Measurements from ENCODE around the gene USP31.

Gene USP31

DNA sequence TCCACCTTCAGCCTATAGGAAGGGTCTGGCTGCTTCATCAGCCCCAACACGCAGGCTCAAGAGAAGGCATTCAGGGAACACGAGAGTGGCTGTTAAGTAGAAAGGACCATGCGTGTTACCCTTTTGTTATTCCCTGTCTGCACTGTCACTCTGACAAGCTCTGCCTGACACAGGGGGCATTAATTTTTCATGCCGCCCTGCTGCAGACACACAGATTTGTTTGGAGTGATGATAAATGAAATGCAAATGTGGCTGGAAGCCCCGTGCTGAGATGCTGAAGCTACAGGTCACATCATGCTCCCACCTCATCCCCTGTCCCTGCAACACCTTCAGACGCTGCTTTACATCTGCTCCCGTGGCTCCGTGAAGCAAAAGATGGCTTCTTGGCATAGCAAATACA is 97.7 kb downstream of the USP31 start:
- no peak for DNase-seq (ENCODE audit: extremely low read depth, low read depth)
- no peak for TF ChIP-seq CTCF (IDR thresholded peaks at IDR 0.05; ENCODE audit: low read depth, low read length)

DNA sequence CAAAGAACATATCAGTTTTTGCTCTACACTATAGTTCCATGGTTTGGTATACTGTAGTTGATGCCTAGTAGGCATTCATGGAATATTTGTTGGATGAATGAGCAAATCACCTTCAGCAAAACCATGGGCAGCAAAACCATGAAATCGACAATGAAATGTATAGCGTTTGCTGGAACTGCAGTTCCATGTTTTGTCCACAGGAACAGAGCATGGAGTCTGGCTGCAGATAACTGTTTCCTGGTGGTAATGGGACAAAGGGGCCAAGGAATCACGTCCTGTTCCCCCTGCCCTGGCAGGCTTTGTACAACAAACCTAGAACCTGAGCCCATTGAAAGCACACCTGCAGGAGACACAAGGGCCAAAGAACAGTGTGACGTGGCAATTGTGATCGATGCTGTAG is 101.1 kb downstream of the USP31 start:
- TF ChIP-seq CTCF (IDR thresholded peaks at IDR 0.05; ENCODE audit: low read depth, low read length): no peak

GRCh38 chr16:23045025-23045424 is 104.2 kb downstream of the USP31 start:
- TF ChIP-seq CTCF (IDR thresholded peaks at IDR 0.05; ENCODE audit: low read depth, low read length): no peak
- no peak for DNase-seq (ENCODE audit: extremely low read depth, low read depth)

More for the DNA sequence above, 101.1 kb downstream of the USP31 start:
- DNase-seq (ENCODE audit: extremely low read depth, low read depth): no peak

DNA sequence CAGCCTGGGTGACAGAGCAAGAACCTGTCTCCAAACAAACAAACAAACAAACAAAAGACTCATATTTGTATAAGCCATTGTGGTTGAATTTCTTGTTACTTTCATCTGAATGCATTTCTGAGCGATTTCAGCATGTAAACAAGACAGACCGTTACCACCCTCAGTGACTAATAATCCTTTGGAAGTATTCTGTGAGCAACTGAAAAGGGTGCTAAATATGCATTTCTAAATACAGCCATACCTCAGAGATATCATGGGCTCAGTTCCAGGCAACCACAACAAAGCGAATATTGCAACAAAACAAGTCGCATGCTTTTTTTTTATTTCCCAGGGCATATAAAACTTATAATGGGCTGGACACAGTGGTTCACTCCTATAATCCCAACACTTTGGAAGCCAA is 109.0 kb downstream of the USP31 start:
- no peak for TF ChIP-seq CTCF (IDR thresholded peaks at IDR 0.05; ENCODE audit: low read depth, low read length)

DNA sequence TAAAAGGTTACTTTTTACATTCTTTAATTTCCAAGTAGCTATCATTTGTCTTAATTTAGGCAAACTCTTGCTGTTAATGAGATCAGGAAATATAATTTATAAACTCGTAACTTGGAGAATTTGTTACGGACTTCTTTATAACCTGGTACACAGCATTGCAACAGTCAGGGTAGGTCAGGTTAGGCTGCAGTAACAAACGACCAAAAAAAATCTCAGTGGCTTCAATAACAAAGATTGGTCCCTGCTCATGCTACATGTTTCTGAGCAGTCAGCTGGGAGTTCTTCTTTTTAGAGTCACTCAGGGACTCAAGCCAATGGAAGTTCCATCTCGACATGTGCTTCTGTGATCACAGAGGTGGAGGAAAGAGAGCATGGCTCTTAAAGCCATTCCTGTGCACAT is 110.1 kb downstream of the USP31 start:
- no peak for DNase-seq (ENCODE audit: extremely low read depth, low read depth)
- no peak for TF ChIP-seq CTCF (IDR thresholded peaks at IDR 0.05; ENCODE audit: low read depth, low read length)

More for the DNA sequence above, 109.0 kb downstream of the USP31 start:
- DNase-seq (ENCODE audit: extremely low read depth, low read depth): no peak

GRCh38 chr16:23035240-23035639 is 114.0 kb downstream of the USP31 start:
- DNase-seq (ENCODE audit: extremely low read depth, low read depth): no peak
- TF ChIP-seq CTCF (IDR thresholded peaks at IDR 0.05; ENCODE audit: low read depth, low read length): no peak

DNA sequence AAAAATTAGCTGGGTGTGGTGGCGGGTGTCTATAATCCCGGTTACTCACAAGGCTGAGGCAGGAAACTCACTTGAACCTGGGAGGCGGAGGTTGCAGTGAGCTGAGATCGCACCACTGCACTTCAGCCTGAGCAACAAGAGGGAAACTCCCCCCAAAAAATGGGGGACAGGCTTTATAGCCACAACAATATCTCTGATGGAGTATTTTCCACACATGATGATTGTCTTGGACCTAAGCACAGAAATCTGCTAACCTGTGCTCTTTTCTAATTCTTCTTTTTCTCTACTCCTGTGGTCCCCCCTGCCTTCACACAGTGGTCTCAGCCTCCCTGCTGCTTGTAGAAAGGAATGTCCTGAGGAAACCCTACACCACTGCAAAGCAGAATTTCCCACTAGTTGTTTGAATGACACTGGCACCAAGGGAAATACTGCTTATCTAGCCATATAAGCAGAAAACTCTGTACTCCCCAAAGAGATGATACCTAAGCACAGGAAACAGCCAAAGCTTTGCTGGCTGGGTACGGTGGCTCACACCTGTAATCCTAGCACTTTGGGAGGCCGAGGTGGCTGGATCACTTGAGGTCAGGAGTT is 117.6 kb downstream of the USP31 start:
- DNase-seq (ENCODE audit: extremely low read depth, low read depth): no peak
- no peak for TF ChIP-seq CTCF (IDR thresholded peaks at IDR 0.05; ENCODE audit: low read depth, low read length)
